ENCODE data around the gene ZPBP.

The ZPBP gene

DNA sequence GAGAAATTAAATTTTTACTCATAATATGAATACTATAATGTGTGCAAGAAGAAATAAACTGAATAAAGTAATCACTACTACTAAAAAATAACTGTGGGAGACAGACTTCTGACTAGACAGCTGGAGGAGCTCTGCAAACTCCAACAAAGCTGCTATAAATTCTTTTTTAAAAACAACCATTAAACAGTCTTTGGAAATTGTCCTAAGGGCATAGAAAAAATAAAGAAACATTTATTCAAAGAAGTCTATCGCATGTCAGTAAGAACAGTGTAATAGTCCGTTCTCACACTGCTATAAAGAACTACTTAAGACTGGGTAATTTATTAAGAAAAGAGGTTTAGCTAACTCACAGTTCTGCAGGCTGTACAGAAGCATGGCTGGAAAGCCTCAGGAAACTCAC lies 56.0 kb downstream of the ZPBP start:
- DNase-seq, result no peak

DNA sequence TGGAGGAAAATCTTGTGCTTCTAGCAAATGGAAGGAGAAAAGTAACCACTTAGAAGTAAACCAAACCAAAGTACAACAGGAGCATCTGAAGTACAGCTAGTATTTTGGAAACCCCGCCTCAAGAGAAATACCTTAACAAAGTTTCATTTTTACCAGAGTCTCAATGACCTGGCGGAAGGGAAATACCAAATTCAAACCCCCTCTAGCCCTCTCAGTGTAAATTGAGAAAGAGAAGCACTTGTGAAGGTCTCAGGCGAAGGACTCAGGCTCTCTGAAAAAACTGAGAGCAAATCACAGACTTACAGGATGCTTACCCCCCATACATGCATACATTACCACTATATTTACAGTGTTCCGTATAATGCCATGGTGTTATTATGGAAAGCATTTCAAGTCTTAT lies 70.1 kb downstream of the ZPBP start:
- no peak for DNase-seq

DNA sequence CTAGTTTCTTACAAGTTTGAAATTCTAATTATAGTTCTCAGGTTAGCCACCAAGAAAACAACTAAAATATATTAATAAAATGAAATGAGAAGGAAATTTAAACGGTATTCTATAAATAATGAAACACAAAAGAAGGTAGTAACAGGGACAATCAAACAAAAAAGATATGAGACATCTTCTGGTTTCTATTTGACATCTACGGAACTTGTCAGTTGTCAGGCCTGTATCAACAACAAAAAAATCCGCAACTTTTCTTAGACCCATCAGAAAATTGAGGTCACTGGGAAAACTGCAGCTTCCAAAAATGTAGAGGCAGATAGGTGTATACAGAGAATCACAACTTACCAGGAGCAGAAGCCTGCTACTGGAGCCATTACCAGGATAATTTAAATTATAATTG lies 70.6 kb downstream of the ZPBP start:
- DNase-seq, result no peak

DNA sequence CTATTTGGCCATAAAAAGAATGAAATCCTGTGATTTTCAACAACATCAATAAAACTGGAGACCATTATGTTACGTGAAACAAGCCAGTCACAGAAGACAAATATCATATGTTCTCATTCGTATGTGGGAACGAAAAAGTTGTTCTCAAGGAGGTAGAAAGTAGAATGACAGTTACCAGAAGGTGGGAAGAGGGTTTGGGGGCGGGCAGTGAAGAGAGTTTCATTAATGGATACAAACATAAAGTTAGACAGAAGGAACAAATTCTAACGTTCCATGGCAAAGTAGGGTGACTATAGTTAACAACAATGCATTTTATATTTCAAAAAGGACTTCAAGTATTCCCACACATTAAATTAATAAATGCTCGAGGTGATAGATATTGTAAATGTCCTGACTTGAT lies 97.4 kb downstream of the ZPBP start:
- DNase-seq, result no peak

- no peak for DNase-seq
Observed at GRCh38 chr7:49986191-49986590, 106.9 kb downstream of the ZPBP start.

DNA sequence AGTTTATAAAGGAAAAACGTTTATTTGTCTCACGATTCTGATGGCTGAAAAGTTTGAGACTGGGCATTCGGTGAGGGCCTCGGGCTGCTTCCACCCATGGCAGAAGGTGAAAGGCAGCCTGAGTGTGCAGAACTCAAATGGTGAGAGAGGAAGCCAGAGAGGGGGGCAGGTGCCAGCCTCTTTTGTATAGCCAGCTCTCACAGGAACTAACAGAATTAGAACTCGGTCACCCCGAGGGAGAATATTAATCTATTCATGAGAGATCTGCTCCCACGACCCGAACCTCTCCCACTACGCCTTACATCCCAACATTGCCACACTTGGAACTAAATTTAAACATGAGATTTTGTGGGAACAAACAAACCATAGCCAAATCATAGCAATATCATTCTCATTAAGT lies 112.6 kb downstream of the ZPBP start:
- DNase-seq, result no peak

- DNase-seq, result no peak
Observed at GRCh38 chr7:49976238-49976637, 116.8 kb downstream of the ZPBP start.

DNA sequence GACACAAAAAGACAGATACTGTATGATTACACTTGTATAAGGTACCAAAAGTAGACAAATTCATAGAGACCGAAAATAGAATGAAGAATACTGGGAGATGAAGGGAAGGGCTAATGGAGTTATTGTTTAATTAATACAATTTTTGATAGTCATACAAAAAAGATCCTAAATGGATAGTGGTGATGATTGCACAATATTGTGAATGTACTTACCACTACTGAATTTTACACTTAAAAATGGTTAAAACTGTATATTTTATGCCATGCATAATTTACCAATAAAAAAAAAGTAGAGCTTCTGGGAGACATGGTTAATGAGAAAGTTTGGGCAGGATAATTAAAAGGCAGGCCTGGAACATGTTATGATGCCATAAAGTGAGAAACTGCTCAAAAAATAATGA lies 119.0 kb downstream of the ZPBP start:
- DNase-seq, result no peak

- DNase-seq, result no peak
Observed at GRCh38 chr7:49937608-49938007, 155.4 kb downstream of the ZPBP start.

DNA sequence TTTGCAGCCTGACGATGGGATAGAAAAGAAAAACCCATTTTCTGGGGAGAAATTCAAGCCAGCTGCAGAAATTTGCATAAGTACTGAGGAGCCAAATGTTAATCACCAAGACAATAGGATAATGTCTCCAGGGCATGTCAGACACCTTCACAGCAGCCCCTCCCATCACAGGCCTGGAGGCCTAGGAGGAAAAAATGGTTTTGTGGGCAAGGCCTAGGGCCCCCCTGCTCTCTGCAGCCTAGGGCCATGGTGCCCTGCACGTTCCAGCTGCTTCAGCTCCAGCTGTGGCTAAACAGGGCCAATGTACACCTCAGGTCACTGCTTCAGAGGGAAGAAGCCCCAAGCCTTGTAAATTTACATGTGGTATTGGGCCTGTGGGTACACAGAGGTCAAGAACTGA lies 161.4 kb downstream of the ZPBP start:
- DNase-seq, result no peak

- no peak for DNase-seq
Observed at GRCh38 chr7:49928787-49929186, 164.3 kb downstream of the ZPBP start.

GRCh38 chr7:49927631-49928030 lies 165.4 kb downstream of the ZPBP start:
- DNase-seq, result no peak

GRCh38 chr7:49926720-49927119 lies 166.3 kb downstream of the ZPBP start:
- no peak for DNase-seq

GRCh38 chr7:49911909-49912308 lies 181.1 kb downstream of the ZPBP start:
- DNase-seq, result no peak

DNA sequence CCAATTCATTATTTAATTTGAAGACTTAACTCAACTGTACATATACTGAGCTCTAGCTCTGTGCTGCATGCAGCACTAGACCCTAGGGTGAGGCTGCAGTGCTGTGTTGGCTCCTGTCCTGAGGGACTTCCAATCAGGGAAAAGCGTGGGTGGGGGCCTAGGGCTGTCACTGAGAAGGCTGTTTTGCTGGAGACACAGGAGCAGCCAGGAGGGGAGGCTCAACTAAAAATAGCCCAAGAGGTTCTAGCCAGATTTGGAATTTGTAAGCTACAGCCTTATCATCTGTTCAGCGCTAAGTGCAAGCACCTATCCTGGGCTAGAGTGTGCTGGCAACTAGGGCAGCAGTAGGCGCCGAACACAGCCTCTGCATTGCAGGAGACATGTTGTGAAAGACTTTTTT lies 198.5 kb downstream of the ZPBP start:
- DNase-seq, result no peak

- no peak for DNase-seq
Observed at GRCh38 chr7:49893131-49893530, 199.9 kb downstream of the ZPBP start.

GRCh38 chr7:49892481-49892880 lies 200.6 kb downstream of the ZPBP start:
- no peak for DNase-seq
